NCI-H2171 treated with DMSO at 0.1 percent for 48 hours (cell line): Measurements from ENCODE around the gene DENND5A.
"Not testable (repeated sequence)": the region's sequence is repeated elsewhere in the genome, so short reads cannot be mapped to it uniquely, and the experiment has no call there.

Experiments
- DNase-seq: peaks from one replicate; lab custom pipeline; 2025; lab: John Stamatoyannopoulos, UW

DENND5A gene

DNA sequence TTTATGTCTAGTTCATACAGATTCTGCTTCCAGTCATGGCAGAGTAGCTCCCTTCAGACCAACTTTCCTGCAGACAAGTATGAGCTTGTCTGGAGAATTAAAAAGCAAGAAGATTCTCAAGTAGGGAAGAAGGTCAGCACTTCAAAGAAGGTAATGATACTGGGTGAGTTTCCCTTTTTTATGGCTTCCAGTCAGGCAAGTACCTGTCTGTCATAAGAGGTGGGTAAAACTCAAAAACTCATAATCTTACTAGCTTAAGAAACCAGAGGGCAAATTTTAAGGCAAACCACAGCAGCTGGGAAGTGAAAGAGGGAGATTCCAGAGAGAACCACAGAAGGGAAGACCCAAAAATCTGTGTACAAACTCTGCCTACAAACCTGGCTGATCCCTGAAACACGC, 54.2 kb downstream of the DENND5A start:
- DNase-seq = no peak

DNA sequence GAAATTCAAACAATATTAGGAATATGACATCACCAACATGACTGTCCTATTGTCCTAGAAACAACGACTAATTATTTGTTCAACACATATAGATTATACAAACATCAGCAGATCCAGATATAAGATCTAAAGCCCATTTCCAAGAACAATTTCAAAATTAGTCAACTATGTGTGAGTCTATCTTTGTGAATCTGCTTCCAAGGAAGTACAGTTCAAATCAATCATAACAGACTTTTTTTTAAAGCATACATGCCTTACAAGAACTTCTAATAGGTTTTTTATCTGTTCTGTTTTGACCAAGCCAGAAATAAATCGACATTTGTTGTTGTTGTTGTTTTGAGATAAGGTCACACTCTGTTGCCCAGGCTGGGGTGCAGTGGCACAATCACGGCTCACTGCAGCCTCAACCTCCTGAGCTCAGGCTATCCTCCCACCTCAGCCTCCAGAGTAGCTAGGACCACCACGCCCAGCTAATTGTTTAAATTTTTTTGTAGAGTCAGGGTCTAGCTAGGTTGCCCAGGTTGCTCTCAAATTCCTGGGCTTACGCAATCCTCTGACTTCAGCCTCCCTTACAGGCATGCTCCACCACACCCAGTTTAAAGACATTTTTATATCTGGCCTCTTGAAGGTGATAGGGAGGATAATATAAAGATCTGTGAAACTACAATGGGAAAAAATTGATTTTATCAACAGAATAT, 54.8 kb downstream of the DENND5A start:
- DNase-seq = no peak

DNA sequence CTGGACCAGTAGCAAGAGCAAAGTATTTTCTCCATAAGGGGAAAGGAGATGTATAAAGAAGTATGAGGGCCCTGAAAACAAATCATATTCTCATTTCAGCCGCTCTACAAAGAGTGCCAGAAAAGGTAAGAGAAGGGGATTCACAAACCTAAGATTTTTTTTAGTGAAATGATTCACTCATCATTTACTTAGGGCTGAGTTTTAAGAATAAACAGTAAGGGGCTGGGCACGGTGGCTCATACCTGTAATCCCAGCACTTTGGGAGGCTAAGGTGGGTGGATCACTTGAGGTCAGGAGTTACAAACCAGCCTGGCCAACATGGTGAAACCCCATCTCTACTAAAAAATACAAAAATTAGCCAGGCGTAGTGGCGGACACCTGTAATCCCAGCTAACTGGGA, 55.5 kb downstream of the DENND5A start:
- not testable (repeated sequence) for DNase-seq

DNA sequence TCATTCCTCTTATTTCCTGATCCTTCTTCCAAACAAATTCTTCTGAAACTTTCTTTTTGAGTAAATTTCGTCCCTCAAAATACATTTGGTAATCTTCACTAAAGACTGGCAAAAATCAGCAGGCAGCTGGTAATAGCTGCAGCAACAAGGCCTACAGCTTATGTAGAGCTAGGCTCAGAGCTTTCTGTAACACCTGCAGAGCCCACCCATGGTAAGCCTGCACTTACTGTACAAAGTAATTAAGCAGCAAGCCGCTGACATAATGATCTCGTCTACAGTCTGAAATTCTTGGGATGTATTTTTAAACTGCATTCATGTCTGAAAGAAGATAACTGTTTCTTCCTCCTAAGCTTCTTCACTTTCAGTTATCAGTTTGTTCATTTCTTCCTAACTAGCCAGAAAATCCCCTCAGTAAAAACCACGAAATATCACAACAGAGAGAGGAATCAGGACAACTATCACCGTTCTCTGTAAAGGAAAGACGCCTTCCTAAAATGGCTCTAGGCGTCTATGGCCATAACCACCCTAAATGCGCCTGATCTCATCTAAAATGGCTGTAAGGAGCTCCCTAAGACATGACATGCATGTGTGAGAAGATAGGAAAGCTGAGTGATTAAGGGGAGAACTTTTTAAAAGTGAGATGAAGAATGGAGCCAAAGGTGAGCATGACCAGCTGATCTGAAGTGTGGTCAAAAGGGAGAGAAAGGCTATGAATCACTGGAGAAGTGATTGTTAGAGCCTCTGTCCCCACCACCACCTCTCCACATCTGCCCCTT, 56.2 kb downstream of the DENND5A start:
- no peak for DNase-seq

DNA sequence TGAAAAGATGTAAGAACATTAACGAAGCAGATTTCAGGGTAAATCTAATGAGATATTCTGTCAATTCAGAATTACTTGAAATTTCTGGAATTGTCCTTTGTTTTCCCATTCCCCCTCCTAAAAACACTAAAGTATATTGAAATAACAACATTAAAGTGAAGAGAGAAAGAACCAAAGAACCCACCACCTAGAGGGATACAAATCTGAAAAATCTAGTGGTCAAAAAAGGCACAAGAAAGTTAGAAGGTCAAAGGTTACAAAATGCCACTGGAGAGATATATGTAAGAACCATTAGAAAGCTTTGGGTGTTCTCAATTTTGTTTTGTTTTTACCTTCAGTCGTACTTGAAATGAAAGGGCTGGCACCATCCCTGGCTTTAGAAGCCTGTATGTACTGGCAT, 57.9 kb downstream of the DENND5A start:
- DNase-seq = no peak

DNA sequence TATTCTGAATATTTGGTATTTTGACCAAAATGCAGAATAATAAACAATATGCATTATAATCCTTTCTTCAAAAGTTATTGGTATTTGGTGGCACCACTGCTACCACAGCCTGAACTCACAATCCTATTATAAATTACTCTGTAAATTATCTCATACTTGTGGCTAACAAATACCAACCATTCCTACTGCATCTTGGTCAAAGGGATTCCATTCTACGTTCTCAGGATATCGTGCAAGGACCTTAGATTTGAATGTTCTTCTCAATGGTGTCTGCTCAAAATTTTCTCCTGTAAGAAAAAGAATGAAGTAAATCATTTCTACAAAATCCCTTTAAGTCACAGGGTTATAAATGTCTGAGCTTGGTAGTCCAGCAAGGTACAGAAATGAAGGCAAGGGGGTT, 58.7 kb downstream of the DENND5A start:
- DNase-seq = no peak

DNA sequence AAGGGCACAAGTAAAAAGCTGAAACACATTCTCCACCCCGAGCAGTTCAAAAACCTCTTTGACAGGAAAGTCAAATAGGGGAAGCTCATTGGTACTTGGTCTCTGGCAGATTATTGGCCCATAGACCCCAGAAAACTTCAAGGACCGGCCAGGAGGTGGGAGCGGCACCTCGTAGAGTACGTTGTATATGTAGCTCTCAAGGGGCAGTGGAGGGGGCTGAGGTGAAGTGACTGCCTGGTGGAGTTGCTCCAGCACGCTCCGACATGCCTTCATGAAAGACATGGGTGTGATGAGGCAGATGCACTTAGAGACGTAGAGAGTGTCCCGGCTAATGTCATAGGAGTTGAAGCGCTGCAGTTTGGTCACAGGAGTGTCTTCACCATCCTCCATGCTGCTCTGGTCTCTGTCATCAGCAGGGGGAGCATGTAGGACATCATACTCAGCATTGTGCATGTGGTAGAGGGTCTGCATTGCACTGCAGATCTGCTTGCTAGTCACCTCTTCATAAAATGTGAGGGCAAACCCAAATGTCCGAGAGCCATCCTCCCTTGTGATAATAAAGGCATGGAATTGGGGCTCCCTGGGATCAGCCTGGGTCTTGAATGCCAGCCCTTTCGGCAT, 61.3 kb downstream of the DENND5A start:
- no peak for DNase-seq

DNA sequence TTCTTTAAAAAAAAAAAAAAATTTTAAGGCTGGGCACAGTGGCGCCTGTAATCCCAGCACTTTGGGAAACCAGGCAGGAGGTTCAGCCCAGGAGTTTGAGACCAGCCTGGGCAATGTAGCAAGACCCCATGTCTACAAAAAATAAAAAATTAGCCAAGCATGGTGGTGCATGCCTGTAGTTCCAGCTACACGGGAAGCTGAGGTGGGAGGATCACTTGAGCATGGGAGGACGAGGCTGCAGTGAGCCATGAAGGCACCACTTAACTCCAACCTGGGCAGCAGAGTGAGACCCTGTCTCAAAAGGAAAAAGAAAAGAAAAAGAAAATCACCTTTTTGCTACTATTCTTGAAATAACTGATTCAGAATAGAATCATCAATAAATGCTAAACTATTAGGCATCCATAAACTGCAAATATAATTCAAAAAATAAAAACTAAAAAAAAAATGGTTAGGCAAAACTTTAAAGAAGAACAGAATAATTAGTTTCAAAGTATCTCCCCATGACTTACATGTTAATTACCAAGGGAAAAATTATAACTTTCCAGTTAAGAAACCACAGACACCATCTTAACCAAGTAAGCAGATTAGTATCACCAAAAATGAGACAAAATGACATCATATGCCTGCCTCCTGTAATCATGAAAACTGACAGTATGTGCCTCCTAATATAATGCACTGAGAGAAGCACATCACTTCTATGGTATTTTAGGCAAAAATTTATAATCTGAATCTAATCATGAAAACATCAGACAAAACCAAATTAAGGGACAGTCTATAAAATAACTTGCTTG, 63.6 kb downstream of the DENND5A start:
- no peak for DNase-seq

DNA sequence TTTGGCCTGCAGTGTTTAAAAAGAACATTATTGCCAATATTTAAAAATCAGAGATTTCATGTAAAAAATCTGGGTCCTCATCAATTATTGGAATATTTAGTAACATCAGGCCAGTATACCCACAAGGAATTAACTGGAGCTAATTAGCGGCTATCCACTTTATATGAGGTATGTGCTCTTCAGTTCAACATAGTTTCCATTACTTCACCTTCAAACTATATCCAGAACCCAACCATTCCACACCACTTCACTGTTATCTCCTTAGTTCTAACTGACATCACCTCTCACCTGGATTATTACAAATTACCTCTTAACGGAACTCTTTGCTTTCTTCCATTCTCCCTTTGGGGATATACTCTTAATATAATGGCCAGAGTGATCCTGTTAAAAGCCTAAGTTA, 64.7 kb downstream of the DENND5A start:
- DNase-seq = no peak

DNA sequence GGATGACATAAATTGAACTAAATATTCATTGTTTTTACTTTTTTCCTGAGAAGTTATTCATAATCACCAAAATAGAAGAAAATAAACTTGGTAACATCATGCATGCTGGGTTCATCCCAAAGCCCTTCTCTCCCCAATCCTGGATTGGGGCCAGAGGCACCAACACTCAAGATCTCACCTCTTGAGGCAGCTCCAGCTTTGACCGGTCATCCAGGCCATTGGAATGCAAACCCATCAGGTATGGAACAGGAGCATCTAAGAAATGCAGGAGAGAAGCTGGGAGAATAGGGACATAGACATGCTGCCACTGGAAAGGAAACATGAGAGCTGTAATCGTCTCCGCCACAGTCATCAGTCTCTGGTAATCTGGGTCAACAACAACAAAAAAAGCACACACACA, 71.8 kb downstream of the DENND5A start:
- DNase-seq = no peak

DNA sequence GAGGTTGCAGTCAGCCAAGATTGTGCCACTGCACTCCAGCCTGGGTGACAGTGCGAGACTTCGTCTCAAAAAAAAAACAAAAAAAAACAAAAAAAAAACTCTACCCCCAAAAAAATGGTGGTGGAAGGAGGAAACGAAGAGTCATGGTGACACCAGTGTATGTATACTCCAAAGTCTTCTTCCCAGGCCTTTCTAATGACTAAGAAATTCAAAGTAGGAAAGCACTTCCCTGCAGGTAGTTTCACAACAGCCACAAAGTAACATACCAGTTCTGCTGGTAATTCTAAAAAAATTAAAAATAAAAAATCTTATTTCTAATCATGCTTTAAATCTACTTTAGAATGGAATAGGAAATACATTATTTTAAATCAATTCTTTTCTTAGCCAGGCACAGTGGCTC, 72.6 kb downstream of the DENND5A start:
- DNase-seq = no peak

DNA sequence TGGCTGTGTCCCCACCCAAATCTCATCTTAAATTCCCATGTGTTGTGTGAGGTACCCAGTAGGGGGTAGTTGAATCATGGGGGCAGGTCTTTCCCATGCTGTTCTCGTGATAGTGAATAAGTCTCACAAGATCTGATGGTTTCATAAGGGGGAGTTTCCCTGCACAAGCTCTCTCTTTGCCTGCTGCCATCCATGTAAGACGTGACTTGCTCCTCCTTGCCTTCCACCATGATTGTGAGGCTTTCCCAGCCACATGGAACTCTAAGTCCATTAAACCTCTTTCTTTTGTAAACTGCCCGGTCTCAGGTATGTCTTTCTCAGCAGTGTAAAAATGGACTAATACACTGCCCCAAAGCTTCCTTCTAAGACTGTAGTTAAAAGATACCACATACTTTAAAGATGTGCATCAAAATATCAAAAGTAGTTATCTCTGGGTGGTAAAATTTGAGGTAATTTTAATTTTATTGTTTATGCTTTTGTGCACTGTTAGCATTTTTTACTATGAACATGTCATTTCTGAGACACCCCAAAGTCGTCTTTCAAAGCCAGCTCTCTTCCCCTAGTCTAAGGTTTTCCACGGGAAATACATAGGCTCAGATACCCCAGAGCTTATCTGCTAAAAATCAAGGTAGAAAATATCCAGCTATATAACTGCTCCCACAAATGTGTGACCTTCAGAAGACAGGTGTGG, 74.7 kb downstream of the DENND5A start:
- DNase-seq = not testable (repeated sequence)

DNA sequence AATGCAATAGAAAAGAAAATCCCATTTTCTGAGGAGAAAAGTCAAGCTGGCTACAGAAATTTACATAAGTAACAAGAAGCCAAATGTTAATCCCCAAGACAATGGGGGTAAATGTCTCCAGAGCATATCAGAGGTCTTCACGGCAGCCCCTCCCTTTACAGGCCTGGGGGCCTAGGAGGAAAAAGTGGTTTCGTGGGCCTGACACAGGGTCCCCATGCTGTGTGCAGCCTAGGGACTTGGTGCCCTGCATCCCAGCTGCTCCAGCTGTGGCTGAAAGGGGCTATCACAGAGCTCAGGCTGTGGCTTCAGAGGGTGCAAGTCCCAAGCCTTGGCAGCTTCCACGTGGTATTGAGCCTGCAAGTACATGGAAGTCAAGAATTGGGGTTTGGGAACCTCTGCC, 76.3 kb downstream of the DENND5A start:
- DNase-seq = not testable (repeated sequence)

DNA sequence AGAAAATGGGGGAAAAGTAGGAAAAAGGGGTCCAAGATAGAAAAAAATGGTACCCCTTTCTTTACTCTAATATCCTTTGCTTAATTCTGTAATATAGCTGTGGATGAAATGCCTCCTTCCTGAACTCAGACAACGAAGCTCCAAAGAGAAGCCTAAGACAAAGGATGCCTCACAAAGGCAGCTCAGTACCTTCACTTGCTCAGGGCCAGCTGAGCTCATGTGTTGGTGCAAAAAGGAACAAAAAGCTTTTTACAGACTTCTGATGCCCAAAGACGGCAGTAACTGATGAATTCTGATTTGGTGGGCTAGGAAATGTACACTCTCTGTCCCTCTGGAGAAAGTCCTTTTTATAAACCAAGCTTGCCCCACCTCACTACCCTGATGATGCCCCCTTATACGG, 77.5 kb downstream of the DENND5A start:
- DNase-seq = no peak

DNA sequence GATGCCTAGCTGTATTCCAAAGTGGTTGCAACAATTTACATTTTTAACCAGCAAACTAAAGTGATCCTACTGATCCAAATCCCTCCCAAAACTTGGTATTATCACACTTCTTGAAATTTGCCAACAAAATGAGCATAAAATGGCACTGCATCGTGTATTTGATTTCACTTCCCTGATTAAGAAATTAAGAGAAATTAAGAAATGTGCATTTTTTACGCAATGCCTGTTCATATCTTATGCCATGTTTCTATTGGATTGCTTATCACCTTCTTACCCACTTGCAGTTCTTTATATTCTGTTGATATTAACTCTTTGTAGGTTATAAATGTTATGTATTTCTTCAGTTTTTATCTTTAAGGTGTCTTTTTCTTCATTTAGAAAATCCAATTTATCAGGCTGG, 80.6 kb downstream of the DENND5A start:
- DNase-seq = no peak

DNA sequence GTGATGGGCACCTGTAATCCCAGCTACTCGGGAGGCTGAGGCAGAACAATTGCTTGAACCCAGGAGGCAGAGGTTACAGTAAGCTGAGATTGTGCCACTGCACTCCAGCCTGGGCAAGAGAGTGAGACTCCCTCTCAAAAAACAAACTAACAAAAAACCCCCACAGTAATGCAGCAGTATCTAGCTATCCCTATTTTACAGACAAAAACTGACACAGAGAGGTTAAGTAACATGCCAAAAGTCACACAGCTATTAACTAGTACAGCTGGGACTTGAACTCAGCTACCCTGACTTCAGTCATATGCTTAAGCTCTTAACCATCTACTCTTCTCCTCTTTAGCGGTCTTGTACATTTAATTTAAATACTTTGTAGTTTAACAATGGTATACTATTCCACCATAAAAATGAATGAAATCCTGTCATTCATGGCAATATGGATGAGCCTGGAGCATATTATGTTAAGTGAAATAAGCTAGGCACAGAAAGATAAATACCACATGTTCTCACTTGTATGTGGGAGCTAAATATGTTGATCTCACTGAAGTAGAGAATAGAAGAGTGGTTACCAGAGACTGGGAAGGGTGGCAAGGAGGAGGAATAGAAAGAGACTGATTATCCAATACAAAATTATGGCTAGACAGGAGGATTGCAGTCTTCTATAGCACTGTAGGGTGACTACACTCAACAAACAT, 82.8 kb downstream of the DENND5A start:
- no peak for DNase-seq

DNA sequence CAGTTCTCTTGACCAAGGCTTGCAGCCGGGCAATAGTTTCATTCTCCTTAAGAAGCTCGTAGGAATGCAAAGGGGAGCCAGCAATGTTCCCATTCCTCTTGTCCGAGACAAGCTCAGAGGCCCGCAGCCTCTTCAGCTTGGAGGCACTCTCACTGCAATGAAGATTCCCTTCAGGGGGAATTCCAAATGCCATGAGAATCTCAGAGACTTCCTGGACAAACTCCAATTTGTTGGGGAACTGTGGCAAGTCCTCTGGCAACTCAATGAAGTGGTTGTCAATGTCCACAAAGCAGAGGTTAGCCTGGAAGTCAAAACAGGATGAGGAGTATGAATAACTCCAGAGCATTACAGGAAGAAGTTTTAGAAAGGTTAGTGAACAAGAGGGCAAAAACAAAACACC, 84.4 kb downstream of the DENND5A start:
- DNase-seq = no peak

DNA sequence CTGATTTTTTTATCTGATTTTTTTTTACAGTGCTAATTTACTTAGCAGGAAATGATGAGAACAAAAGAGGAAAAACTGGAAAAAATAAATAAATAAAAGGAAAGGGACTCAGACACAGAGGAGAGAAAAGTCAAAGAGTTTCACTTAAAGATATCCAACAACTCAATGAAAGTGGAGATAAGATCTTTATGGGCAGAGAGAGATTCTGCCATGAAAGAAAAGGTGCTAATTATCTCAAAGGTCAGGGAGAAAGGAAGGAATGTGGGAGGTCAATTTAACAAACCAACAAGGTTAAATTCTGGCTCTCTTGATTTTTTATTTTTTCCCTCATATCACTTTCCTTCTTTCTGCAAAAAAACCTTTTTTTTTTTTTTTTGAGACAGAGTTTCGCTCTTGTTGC, 86.0 kb downstream of the DENND5A start:
- no peak for DNase-seq

DNA sequence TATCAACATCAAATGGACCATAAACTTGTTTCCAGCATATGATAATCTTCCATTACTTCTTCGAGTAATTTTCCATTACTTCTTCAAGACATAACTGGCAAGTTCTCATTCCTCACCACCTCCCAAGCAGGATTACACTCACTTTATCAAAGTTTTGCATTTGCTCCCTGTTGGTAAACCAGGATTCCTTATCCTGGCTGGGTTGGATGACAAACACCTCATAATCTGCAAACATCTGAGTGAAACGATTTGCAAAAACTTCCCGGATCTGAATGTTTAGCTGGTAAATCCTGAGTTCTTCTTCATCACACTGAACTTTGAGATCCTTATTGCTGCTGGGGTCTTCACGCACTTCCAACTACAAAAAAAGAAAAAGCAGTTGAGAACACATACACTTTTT, 86.4 kb downstream of the DENND5A start:
- no peak for DNase-seq

DNA sequence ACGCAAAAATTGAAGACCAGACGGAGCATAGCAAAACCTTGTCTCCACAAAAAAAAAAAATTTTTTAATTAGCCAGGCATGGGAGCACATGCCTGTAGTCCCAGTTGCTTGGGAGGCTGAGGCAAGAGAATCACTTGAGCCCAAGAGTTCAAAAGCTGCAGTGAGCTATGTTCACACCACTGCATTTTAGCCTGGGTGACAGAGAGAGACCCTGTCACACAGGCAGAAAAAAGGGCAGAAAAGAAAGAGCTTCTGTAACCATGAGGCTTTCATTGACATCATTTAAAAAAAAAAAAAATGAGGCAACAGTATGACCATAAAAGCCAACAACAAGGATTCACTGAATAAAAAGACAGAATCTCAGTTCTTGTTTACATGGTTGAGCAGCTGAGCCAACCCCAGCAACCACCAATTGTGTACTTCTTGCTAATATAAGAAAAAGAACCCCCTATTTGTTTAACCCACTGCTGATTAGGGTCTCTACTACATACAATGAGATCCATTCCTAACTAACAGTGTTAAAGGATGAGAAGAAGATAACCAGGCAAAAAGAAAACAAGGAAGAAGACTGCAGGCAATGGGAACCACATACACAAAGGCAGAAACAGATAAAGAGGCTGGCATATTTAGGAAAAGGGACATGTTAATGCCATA, 87.6 kb downstream of the DENND5A start:
- no peak for DNase-seq

DNA sequence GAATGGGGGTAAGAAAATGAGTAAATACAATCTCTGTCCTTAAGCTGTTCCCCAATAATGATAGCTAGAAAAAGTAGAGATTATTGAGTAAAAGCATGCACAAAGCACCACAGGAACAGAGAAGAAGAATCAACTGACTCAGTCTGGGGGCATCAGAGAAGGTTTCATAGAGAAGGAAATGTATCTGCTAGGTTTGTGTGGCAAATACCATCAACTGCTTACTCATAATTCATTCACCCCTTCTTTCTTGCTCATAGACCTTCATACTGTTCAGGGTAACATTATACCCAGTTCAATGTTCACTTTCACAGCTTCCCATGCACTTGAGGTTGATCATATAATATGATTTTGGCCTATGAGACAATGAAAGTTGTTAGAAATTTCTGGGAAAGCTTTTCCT, 88.6 kb downstream of the DENND5A start:
- DNase-seq = no peak
